ENCODE data around the gene CCIN.
A peak's percentile ranks its signal among the peaks of the same experiment; 100 is the strongest.
"Not testable (repeated sequence)": the region's sequence is repeated elsewhere in the genome, so short reads cannot be mapped to it uniquely, and the experiment has no call there.

The CCIN gene

GRCh38 chr9:36141288-36141687 is 27.9 kb upstream of the CCIN start:
- DNase-seq, result no peak

GRCh38 chr9:36141761-36142160 is 27.4 kb upstream of the CCIN start:
- no peak for DNase-seq

- no peak for DNase-seq
These were observed 26.5 kb upstream of the CCIN start for GRCh38 chr9:36142510-36143244.

GRCh38 chr9:36143245-36143641 is 25.9 kb upstream of the CCIN start:
- no peak for DNase-seq

- DNase-seq, result no peak
These were observed 24.6 kb upstream of the CCIN start for GRCh38 chr9:36144309-36145232.

- DNase-seq, result no peak
These were observed 23.2 kb upstream of the CCIN start for GRCh38 chr9:36145970-36146369.

GRCh38 chr9:36146651-36147050 is 22.5 kb upstream of the CCIN start:
- no peak for DNase-seq

GRCh38 chr9:36147441-36148175 is 21.6 kb upstream of the CCIN start:
- DNase-seq, result no peak

- no peak for DNase-seq
These were observed 20.7 kb upstream of the CCIN start for GRCh38 chr9:36148311-36149051.

- no peak for DNase-seq
These were observed 20.0 kb upstream of the CCIN start for GRCh38 chr9:36149197-36149596.

GRCh38 chr9:36150574-36151315 is 18.4 kb upstream of the CCIN start:
- DNase-seq, result no peak

- no peak for DNase-seq
These were observed 17.6 kb upstream of the CCIN start for GRCh38 chr9:36151316-36152210.

- no peak for DNase-seq
These were observed 16.3 kb upstream of the CCIN start for GRCh38 chr9:36152741-36153438.

GRCh38 chr9:36153746-36154145 is 15.4 kb upstream of the CCIN start:
- no peak for DNase-seq

- peak; percentile 17 for DNase-seq
These were observed 14.7 kb upstream of the CCIN start for GRCh38 chr9:36154331-36154952.

GRCh38 chr9:36156116-36156515 is 13.1 kb upstream of the CCIN start:
- no peak for DNase-seq

GRCh38 chr9:36158122-36158521 is 11.1 kb upstream of the CCIN start:
- no peak for DNase-seq

GRCh38 chr9:36158917-36159316 is 10.3 kb upstream of the CCIN start:
- no peak for DNase-seq

- not testable (repeated sequence) for DNase-seq
These were observed 9.7 kb upstream of the CCIN start for GRCh38 chr9:36159509-36159908.

- not testable (repeated sequence) for DNase-seq
These were observed 9.1 kb upstream of the CCIN start for GRCh38 chr9:36160126-36160525.
